H1 (cell line): ENCODE data around the gene CCDC86. TPM values are rescaled to one million over a fixed set of nuclear protein-coding genes. Genes with fewer than 3 reads are reported as not detected.

Source experiments
- BACH1 ChIP-seq: IDR thresholded peaks from 2 replicates; pipeline ENCODE4 v1.6.1; 2012; ENCODE audit warnings: low read length, improper control_type of control experiment
- BRCA1 ChIP-seq: IDR thresholded peaks from 2 replicates; pipeline ENCODE4 v1.6.1; 2012; ENCODE audit warnings: low read depth, low read length, improper control_type of control experiment
- CHD1 ChIP-seq: IDR thresholded peaks from 2 replicates; pipeline ENCODE4 v1.6.1; 2012; ENCODE audit warnings: low read depth, low read length, improper control_type of control experiment
- CHD7 ChIP-seq: fragments of 300-600 bp; sonication (generic); IDR thresholded peaks from 2 replicates; pipeline ENCODE4 v1.7.1; 2012; ENCODE audit warnings: low read length, moderate library complexity, mild to moderate bottlenecking, inconsistent platforms; ENCODE audit not compliant: insufficient replicate concordance
- CREB1 ChIP-seq: IDR thresholded peaks from 2 replicates; pipeline ENCODE4 v1.6.1; 2012; ENCODE audit warnings: inconsistent platforms
- EP300 ChIP-seq, 2 experiments: IDR thresholded peaks; 1 replicate in 1 of 2; 2 replicates in 1 of 2; pipeline ENCODE4 v1.6.1; 2011 to 2012; ENCODE audit warnings: low read depth in 2 of 2, low read length in 2 of 2, mild to moderate bottlenecking in 2 of 2, borderline replicate concordance in 1 of 2, inconsistent platforms in 1 of 2, moderate library complexity in 1 of 2
- KDM4A ChIP-seq: IDR thresholded peaks from one replicate; pipeline ENCODE4 v1.7.1; 2012; ENCODE audit warnings: low read depth, mild to moderate bottlenecking, moderate library complexity, low read length, inconsistent platforms; ENCODE audit not compliant: severe bottlenecking
- SRF ChIP-seq: IDR thresholded peaks from 2 replicates; pipeline ENCODE4 v1.6.1; 2011; ENCODE audit warnings: mild to moderate bottlenecking, low read depth, low read length, moderate library complexity
- SUZ12 ChIP-seq: fragments of 200-600 bp; sonication (generic); IDR thresholded peaks from 2 replicates; pipeline ENCODE4 v1.6.1; 2012; ENCODE audit warnings: mild to moderate bottlenecking, inconsistent platforms, low read length, moderate library complexity, mixed read lengths
- TAF7 ChIP-seq: optimal IDR thresholded peaks from 2 replicates; pipeline ENCODE3; 2011; ENCODE audit warnings: low read depth, mild to moderate bottlenecking, inconsistent platforms, low read length, moderate library complexity, borderline replicate concordance
- polyA plus RNA-seq, 7 experiments: library from polyadenylated mRNA; depleted of rRNA in 3 of 7; stranded (reverse) in 5 of 7; unstranded in 2 of 7; fragments of >200 nt in 5 of 7; fragments of 200-250 nt in 2 of 7; gene quantifications; 1 replicate in 5 of 7; 2 replicates in 1 of 7; 4 replicates in 1 of 7; pipeline versions ENCODE4 v1.2.1 to v1.2.3, GENCODE V29; 2011 to 2013; ENCODE audit warnings: missing spikeins in 2 of 7, mixed read lengths in 2 of 7
- total RNA-seq: library from RNA; stranded (reverse); fragmentation: NEBNext Ultra II Directional; extraction: Animal tissue kit (Norgen Biotek cat#: 25700); gene quantifications from 2 replicates; pipeline ENCODE4 v1.2.1, GENCODE V29; 2021

CCDC86 gene
- total and polyA plus RNA-seq, 2 of the 8 experiments (the other 6 are each of a cell fraction or from before 2014, with no cell fraction given): 37.7 to 76.4 TPM

DNA sequence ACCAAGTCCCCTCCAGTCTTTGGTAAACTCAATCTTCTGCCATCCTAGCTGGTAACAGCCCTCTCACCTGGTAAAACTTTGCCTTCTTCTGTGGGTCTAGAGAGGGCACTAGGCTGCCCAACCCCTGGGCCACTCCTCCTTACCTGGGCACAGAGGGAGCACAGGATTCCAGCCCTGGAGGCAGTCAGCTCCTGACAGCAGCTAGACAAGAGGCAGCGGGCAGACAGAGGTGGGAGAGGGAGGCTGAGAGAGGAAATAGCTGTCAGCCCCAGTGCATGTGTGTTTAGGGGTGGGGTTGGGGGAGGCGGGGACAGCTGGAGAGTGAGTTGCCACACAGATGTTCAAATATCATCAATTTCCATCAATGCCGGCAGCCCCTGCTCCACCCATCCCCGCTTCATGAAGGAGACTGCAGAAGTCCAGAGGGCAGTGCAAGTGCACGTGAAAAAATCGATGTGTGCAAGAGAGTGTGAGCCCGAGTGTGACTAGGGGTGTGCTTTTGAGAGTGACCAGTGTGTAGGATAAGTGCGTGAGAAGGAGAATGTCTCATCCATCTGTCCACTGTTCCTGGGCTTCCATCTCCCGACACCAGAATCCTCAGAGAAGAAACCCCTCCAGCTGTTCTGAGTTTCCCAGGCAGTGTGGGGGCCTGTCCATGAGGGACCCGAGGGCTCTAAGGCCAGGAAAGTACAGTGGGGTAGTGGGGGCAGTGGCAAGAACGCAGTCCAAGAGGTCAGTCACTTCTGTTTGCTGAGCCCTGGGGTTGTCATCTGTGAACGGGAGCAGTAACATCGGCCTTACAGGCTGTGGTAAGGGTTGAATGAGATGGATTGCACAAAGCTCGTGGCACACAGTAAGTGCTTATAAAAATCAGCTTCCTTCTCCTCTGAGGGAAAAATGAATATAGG, 14.1 kb downstream of the CCDC86 start, which contains the start of gene PTGDR2 (continued):
- TF ChIP-seq CHD7 (no peak), TAF7 (no peak), EP300 (IDR thresholded peaks at IDR 0.05; ENCODE audit: borderline replicate concordance in 1 of 2, low read depth in 2 of 2, low read length in 2 of 2) (no peak), CHD1 (no peak), SRF (no peak), SUZ12 (no peak), CREB1 (no peak), BRCA1 (no peak), BACH1 (no peak), KDM4A (no peak)
- TF ChIP-seq, all 59 proteins: peak for 0
